Endothelial cell of umbilical vein (primary cell): ENCODE data around the gene RNF40. TPM values are rescaled to one million over a fixed set of nuclear protein-coding genes. Genes with fewer than 3 reads are reported as not detected.

ENCODE experiments used
- BruUV-seq: library from RNA; stranded (reverse); fragments of 400-500 nt; replicated peaks from 2 replicates; lab custom pipeline; 2021; lab: Mats Ljungman, UMichigan
- CTCF ChIA-PET: fragments of 300-600, 350-600 bp; sonication (Branson Sonifier 250); formaldehyde crosslinking; loops from one replicate; lab custom pipeline; 2021; ENCODE audit warnings: antibody characterized with exemption, inconsistent platforms; lab: Charles Lee
- POLR2A ChIA-PET: fragments of 300-600, 350-600 bp; sonication (Branson Sonifier 250); formaldehyde crosslinking; loops from one replicate; lab custom pipeline; 2021; ENCODE audit warnings: antibody characterized with exemption, inconsistent platforms; lab: Charles Lee
- DNase-seq: peaks from one replicate; pipeline ENCODE4 v3.0.0-alpha.2; 2011; ENCODE audit warnings: low read depth, low spot score
- FAIRE-seq: peaks from 2 replicates; lab custom pipeline; 2011; peaks lifted over from hg19 to GRCh38; lab: Jason Lieb, UNC
- H2AFZ ChIP-seq: 2 replicates; pipeline ENCODE4 v1.6.0; 2012; ENCODE audit warnings: low read depth, low read length, control low read depth, inconsistent platforms
- H3K27ac ChIP-seq: 2 replicates; pipeline ENCODE4 v1.5.1; 2011; ENCODE audit warnings: low read depth, mild to moderate bottlenecking, control low read depth, low read length, moderate library complexity; ENCODE audit not compliant: insufficient read depth
- H3K27me3 ChIP-seq, 2 experiments: 2 replicates each; pipeline versions ENCODE4 v1.6.0 to v1.6.1; 2011; ENCODE audit warnings: low read length in 2 of 2, mixed read lengths in 1 of 2; ENCODE audit not compliant: control insufficient read depth in 2 of 2, insufficient read depth in 2 of 2
- H3K36me3 ChIP-seq, 2 experiments: 2 replicates in 1 of 2; 3 replicates in 1 of 2; pipeline ENCODE4 v1.5.1; 2011; ENCODE audit warnings: low read length in 2 of 2, mild to moderate bottlenecking in 1 of 2, moderate library complexity in 1 of 2; ENCODE audit not compliant: control insufficient read depth in 2 of 2, insufficient read depth in 2 of 2; ENCODE audit errors: extremely low read depth in 1 of 2
- H3K4me1 ChIP-seq: 3 replicates; pipeline ENCODE4 v1.5.1; 2011; ENCODE audit warnings: mild to moderate bottlenecking, low read length; ENCODE audit not compliant: control insufficient read depth, insufficient read depth; ENCODE audit errors: extremely low read depth
- H3K4me2 ChIP-seq: 2 replicates; pipeline ENCODE4 v1.6.1; 2011; ENCODE audit warnings: low read length, control low read depth, mixed read lengths; ENCODE audit not compliant: insufficient read depth
- H3K4me3 ChIP-seq, 3 experiments: fragments of 200-600 bp in 1 of 3; sonication (generic), shearing (Covaris generic) in 1 of 3; replicated peaks in 1 of 3; 2 replicates each; pipeline ENCODE4 v1.5.1; 2011 to 2016; ENCODE audit warnings: control low read depth in 3 of 3, low read length in 3 of 3, mild to moderate bottlenecking in 2 of 3, inconsistent platforms in 1 of 3, low read depth in 1 of 3, moderate library complexity in 1 of 3; ENCODE audit not compliant: insufficient read depth in 1 of 3
- H3K79me2 ChIP-seq: 2 replicates; pipeline ENCODE4 v1.6.0; 2012; ENCODE audit warnings: low read length, inconsistent platforms; ENCODE audit not compliant: control insufficient read depth, insufficient read depth
- H3K9ac ChIP-seq: replicated peaks from 2 replicates; pipeline ENCODE3; 2011; ENCODE audit warnings: low read length, control low read depth; ENCODE audit not compliant: insufficient read depth; ENCODE audit errors: extremely low read depth
- H3K9me1 ChIP-seq: replicated peaks from 3 replicates; pipeline ENCODE4 v1.6.0; 2011; ENCODE audit warnings: mild to moderate bottlenecking, low read length; ENCODE audit not compliant: control insufficient read depth, insufficient read depth; ENCODE audit errors: extremely low read depth
- H3K9me3 ChIP-seq: replicated peaks from 2 replicates; pipeline ENCODE4 v1.5.1; 2012; ENCODE audit warnings: low read length, inconsistent platforms; ENCODE audit not compliant: control insufficient read depth, insufficient read depth
- H4K20me1 ChIP-seq: replicated peaks from 2 replicates; pipeline ENCODE3; 2011; ENCODE audit warnings: mild to moderate bottlenecking, low read length; ENCODE audit not compliant: control insufficient read depth, insufficient read depth; ENCODE audit errors: extremely low read depth
- CTCF ChIP-seq, 2 donors: IDR thresholded peaks; 1 replicate in 1 of 2; 2 replicates in 1 of 2; pipeline ENCODE4 v1.5.1; 2011; ENCODE audit warnings: low read length in 2 of 2, mild to moderate bottlenecking in 2 of 2, moderate library complexity in 2 of 2, control low read depth in 1 of 2, inconsistent platforms in 1 of 2, low read depth in 1 of 2; ENCODE audit not compliant: insufficient read depth in 1 of 2; ENCODE audit errors: extremely low read depth in 1 of 2
- EZH2 ChIP-seq: IDR thresholded peaks from 2 replicates; pipeline ENCODE4 v1.6.1; 2012; ENCODE audit warnings: borderline replicate concordance, low read depth, mild to moderate bottlenecking, moderate library complexity, low read length, inconsistent platforms; ENCODE audit not compliant: severe bottlenecking
- FOS ChIP-seq: IDR thresholded peaks from 2 replicates; pipeline ENCODE4 v1.6.1; 2011; ENCODE audit warnings: mild to moderate bottlenecking, low read length, moderate library complexity, borderline replicate concordance; ENCODE audit not compliant: insufficient read depth
- GATA2 ChIP-seq: IDR thresholded peaks from 2 replicates; pipeline ENCODE4 v1.7.0; 2011; ENCODE audit warnings: low read depth, mild to moderate bottlenecking, moderate library complexity, mixed read lengths, low read length; ENCODE audit not compliant: insufficient read length, insufficient read depth
- JUN ChIP-seq: IDR thresholded peaks from 2 replicates; pipeline ENCODE4 v1.6.1; 2011; ENCODE audit warnings: borderline replicate concordance, low read depth; ENCODE audit not compliant: insufficient read length, insufficient read depth
- MAX ChIP-seq: IDR thresholded peaks from 2 replicates; pipeline ENCODE4 v1.6.1; 2011; ENCODE audit not compliant: insufficient read depth, insufficient read length
- MYC ChIP-seq: IDR thresholded peaks from one replicate; pipeline ENCODE4 v1.6.1; 2011; ENCODE audit warnings: mild to moderate bottlenecking, low read depth, low read length
- POLR2A ChIP-seq: IDR thresholded peaks from 2 replicates; pipeline ENCODE4 v1.6.1; 2012; ENCODE audit warnings: low read depth, mild to moderate bottlenecking, control low read depth, low read length
- POLR2AphosphoS5 ChIP-seq: IDR thresholded peaks from 2 replicates; pipeline ENCODE4 v1.6.1; 2012; ENCODE audit warnings: low read depth, mild to moderate bottlenecking, control low read depth, low read length, moderate library complexity; ENCODE audit not compliant: insufficient read depth
- dilution Hi-C: fragments of 300-500 bp; cut with MboI; formaldehyde crosslinking; loops from one replicate; pipeline ENCODE4 v1.15.0; 2019; ENCODE audit warnings: low sequenced_read_pairs; ENCODE audit not compliant: extremely low pct_ligation_motif_present
- intact Hi-C: fragments of 100-400 bp; cut with micrococcal nuclease; formaldehyde crosslinking; loops from one replicate; pipeline ENCODE4 v1.10.0; 2022
- polyA plus RNA-seq, 4 experiments: library from polyadenylated mRNA; depleted of rRNA in 3 of 4; stranded (reverse) in 3 of 4; unstranded in 1 of 4; fragments of >200 nt; gene quantifications; 2 replicates each; pipeline versions ENCODE4 v1.2.1 to v1.2.3, GENCODE V29; 2011 to 2012; ENCODE audit warnings: missing spikeins in 1 of 4
- total RNA-seq: library from RNA; stranded (reverse); gene quantifications from 2 replicates; pipeline ENCODE4 v1.2.3, GENCODE V29; 2021

Gene RNF40
- total and polyA plus RNA-seq, 2 donors (not counting 3 experiments of a cell fraction or from before 2014, with no cell fraction given) = 60.5 to 102 TPM

- H3K9ac ChIP-seq = no peak overlapping the region
- H3K9me1 ChIP-seq = no peaks in the 10 kb centered on the region
- H3K4me1 ChIP-seq = peaks cover 4% of the 10 kb centered on the region
- no peaks in the 10 kb centered on the region for H4K20me1 ChIP-seq
- H3K79me2 ChIP-seq = no peaks in the 10 kb centered on the region
- FAIRE-seq (no peak), DNase-seq (no peak)
- no TSS peak for BruUV-seq
- intact Hi-C loops (no loop called here), dilution Hi-C loops (no loop called here)
- no peaks in the 10 kb centered on the region for H3K27me3 ChIP-seq
- H3K9me3 ChIP-seq = no peaks in the 10 kb centered on the region
- no peak overlapping the region for H3K4me2 ChIP-seq
- POLR2A ChIA-PET = no interaction called here
- peaks cover 0 to 19% of the 10 kb centered on the region in 2 experiments for H3K36me3 ChIP-seq
- CTCF ChIA-PET = no interaction called here
- H2AFZ ChIP-seq = no peak overlapping the region
- H3K4me3 ChIP-seq = no peak overlapping the region
- TF ChIP-seq FOS (no peak), POLR2AphosphoS5 (no peak), MAX (no peak)
- no peak overlapping the region for H3K27ac ChIP-seq
These were observed 18.4 kb downstream of the RNF40 start for GRCh38 chr16:30780549-30780948.

GRCh38 chr16:30782486-30783279, 20.6 kb downstream of the RNF40 start:
- Histone ChIP-seq H3K4me2 (no peak overlapping the region), H3K4me3 (no peak overlapping the region), H3K27me3 (no peaks in the 10 kb centered on the region), H3K36me3 (peaks cover 0 to 19% of the 10 kb centered on the region in 2 experiments), H3K9me1 (no peaks in the 10 kb centered on the region), H3K79me2 (peaks cover 10% of the 10 kb centered on the region), H3K9me3 (no peaks in the 10 kb centered on the region), H3K4me1 (peaks cover 12% of the 10 kb centered on the region), H4K20me1 (no peaks in the 10 kb centered on the region), H3K9ac (no peak overlapping the region), H3K27ac (no peak overlapping the region), H2AFZ (no peak overlapping the region)
- FAIRE-seq = no peak
- TF ChIP-seq POLR2AphosphoS5 = no peak
- TF ChIP-seq MAX = no peak
- TF ChIP-seq JUN = no peak
- no peak for TF ChIP-seq EZH2
- no peak for TF ChIP-seq GATA2
- TF ChIP-seq CTCF (IDR thresholded peaks at IDR 0.05; ENCODE audit: extremely low read depth in 1 of 2, insufficient read depth in 1 of 2, low read depth in 1 of 2, low read length in 2 of 2) = no peak
- no peak for TF ChIP-seq MYC
- no peak for TF ChIP-seq FOS
- TF ChIP-seq POLR2A = no peak
- ChIA-PET CTCF (interaction anchor here (0.8 to 1.1 kb wide), 4 partner anchors 11 to 159 kb away, joined by 3 read pairs; no protein-coding TSS in a partner anchor), POLR2A (no interaction called here)
- no TSS peak for BruUV-seq
- intact Hi-C loops = no loop called here
- no peak for DNase-seq
- dilution Hi-C loops = no loop called here
